ENCODE data around the gene DIP2A.

Gene DIP2A

DNA sequence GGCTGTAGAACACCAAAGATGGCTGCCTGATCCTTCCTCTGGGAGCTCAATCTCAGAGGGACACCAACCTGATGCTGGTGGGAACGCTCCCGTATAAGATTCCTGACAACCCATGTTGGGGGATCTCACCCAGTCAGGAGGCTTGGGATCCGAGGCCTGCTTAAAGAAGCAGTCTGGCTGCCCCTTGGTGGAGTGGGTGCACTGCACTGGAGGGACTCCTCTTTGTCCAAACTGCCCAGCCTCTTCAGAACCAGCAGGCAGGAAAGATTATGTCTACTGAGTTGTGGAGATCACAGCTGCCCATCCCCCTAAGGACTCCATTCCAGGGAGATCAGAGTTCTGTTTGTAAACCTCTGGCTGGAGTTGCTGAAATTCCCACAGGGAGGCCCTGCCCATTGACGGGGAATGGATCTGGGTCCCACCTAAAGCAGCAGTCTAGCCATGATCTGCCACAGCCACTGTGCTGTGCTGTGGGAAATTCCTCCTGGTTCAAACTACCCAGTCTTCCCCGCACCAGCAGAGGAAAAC is 123.2 kb downstream of the DIP2A start:
- Histone ChIP-seq H3K9me2 (replicated peaks; ENCODE audit: insufficient read depth, low read length) (no peaks in the 10 kb centered on the region), H3K79me2 (ENCODE audit: low read length) (no peaks in the 10 kb centered on the region), H3K9me3 (replicated peaks; ENCODE audit: insufficient read depth, low read length) (no peaks in the 10 kb centered on the region), H3K27ac (ENCODE audit: low read length) (no peak overlapping the region), H3K4me2 (ENCODE audit: low read depth, low read length) (no peak overlapping the region), H3K36me3 (replicated peaks; ENCODE audit: insufficient read depth, low read length) (no peaks in the 10 kb centered on the region), H3K4me1 (ENCODE audit: low read length) (no peaks in the 10 kb centered on the region), H3K27me3 (replicated peaks; ENCODE audit: insufficient read depth, low read length) (no peaks in the 10 kb centered on the region), H3K4me3 (ENCODE audit: low read length) (no peak overlapping the region), H2AFZ (ENCODE audit: low read length) (no peak overlapping the region), H3F3A (ENCODE audit: insufficient read depth, low read length) (no peaks in the 10 kb centered on the region), H4K20me1 (ENCODE audit: insufficient read depth, low read length) (no peaks in the 10 kb centered on the region), H3K9ac (ENCODE audit: low read length) (no peak overlapping the region)
- no peak for DNase-seq
- TF ChIP-seq EZH2phosphoT487 (IDR thresholded peaks at IDR 0.05; ENCODE audit: low read length) = no peak
- TF ChIP-seq EZH2 (optimal IDR thresholded peaks at IDR 0.05; ENCODE audit: low read depth, low read length) = no peak
- TF ChIP-seq, protein P1, sequence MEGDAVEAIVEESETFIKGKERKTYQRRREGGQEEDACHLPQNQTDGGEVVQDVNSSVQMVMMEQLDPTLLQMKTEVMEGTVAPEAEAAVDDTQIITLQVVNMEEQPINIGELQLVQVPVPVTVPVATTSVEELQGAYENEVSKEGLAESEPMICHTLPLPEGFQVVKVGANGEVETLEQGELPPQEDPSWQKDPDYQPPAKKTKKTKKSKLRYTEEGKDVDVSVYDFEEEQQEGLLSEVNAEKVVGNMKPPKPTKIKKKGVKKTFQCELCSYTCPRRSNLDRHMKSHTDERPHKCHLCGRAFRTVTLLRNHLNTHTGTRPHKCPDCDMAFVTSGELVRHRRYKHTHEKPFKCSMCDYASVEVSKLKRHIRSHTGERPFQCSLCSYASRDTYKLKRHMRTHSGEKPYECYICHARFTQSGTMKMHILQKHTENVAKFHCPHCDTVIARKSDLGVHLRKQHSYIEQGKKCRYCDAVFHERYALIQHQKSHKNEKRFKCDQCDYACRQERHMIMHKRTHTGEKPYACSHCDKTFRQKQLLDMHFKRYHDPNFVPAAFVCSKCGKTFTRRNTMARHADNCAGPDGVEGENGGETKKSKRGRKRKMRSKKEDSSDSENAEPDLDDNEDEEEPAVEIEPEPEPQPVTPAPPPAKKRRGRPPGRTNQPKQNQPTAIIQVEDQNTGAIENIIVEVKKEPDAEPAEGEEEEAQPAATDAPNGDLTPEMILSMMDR (IDR thresholded peaks at IDR 0.05; ENCODE audit: low read length) = no peak

DNA sequence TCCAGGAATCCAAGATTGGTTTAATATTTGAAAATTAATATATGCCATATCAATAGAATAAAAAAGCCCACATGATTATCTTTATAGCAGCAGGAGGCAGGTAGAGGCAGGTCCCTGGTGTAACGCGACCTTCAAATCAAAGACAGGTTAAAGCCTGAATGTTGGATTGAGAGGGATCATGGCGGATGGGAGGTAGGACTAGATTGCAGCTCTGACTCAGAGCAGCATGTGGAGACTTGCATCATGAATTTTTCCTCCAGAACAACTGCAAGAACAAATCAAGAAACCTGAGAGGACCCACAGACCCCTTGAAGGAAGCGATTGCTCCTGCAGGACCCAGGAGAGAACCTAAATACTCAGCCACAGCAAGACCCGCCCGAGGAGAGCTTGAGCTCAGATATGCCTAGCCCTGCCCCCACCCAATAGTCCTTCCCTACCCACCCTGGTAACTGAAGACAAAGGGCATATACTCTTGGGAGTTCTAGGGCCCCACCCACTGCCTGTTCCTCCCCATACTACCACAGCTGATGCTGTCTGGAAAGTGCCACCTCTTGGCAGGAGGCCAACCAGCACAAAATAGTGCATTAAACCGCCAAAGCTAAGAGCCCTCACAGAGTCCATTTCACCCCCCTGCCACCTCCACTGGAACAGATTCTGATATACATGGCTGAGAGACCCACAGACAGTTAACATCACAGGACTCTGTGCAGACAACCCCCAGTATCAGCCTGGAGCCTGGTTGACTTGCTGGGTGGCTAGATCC is 126.7 kb downstream of the DIP2A start:
- Histone ChIP-seq H3K27ac (ENCODE audit: low read length) (no peak overlapping the region), H3K9me2 (replicated peaks; ENCODE audit: insufficient read depth, low read length) (no peaks in the 10 kb centered on the region), H3K9ac (ENCODE audit: low read length) (no peak overlapping the region), H3K27me3 (replicated peaks; ENCODE audit: insufficient read depth, low read length) (no peaks in the 10 kb centered on the region), H3F3A (ENCODE audit: insufficient read depth, low read length) (no peaks in the 10 kb centered on the region), H3K4me1 (ENCODE audit: low read length) (no peaks in the 10 kb centered on the region), H3K36me3 (replicated peaks; ENCODE audit: insufficient read depth, low read length) (no peaks in the 10 kb centered on the region), H3K79me2 (ENCODE audit: low read length) (no peaks in the 10 kb centered on the region), H3K9me3 (replicated peaks; ENCODE audit: insufficient read depth, low read length) (no peaks in the 10 kb centered on the region), H3K4me3 (ENCODE audit: low read length) (no peak overlapping the region), H4K20me1 (ENCODE audit: insufficient read depth, low read length) (no peaks in the 10 kb centered on the region), H2AFZ (ENCODE audit: low read length) (no peak overlapping the region), H3K4me2 (ENCODE audit: low read depth, low read length) (no peak overlapping the region)
- no peak for TF ChIP-seq EZH2phosphoT487 (IDR thresholded peaks at IDR 0.05; ENCODE audit: low read length)
- TF ChIP-seq, protein P1 (IDR thresholded peaks at IDR 0.05; ENCODE audit: low read length) = no peak
- TF ChIP-seq EZH2 (optimal IDR thresholded peaks at IDR 0.05; ENCODE audit: low read depth, low read length) = no peak
- no peak for DNase-seq

DNA sequence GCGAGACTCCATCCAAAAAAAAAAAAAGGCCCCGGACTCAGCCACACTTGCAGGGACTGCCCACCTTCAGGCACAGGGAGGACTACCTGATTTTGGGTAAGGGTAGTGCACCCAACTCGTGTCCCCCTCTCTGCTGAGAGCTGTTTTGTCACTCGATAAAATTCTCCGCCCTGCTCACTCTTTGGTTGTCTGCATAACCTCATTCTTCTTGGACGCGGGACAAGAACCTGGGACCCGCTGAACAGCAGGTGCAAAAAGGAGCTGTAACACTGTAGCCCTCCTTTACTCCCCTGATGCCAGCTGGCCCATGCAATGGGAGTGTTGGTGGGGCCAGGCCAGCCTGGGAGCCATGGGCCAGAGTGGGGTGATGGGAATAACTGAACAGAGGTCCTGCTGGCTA is 135.6 kb downstream of the DIP2A start:
- Histone ChIP-seq H3K9me3 (replicated peaks; ENCODE audit: insufficient read depth, low read length) (no peaks in the 10 kb centered on the region), H4K20me1 (ENCODE audit: insufficient read depth, low read length) (no peaks in the 10 kb centered on the region), H3K4me1 (ENCODE audit: low read length) (no peaks in the 10 kb centered on the region), H2AFZ (ENCODE audit: low read length) (no peak overlapping the region), H3F3A (ENCODE audit: insufficient read depth, low read length) (no peaks in the 10 kb centered on the region), H3K9me2 (replicated peaks; ENCODE audit: insufficient read depth, low read length) (no peaks in the 10 kb centered on the region), H3K9ac (ENCODE audit: low read length) (no peak overlapping the region), H3K4me3 (ENCODE audit: low read length) (no peak overlapping the region), H3K4me2 (ENCODE audit: low read depth, low read length) (no peak overlapping the region), H3K27me3 (replicated peaks; ENCODE audit: insufficient read depth, low read length) (peaks cover 10% of the 10 kb centered on the region), H3K27ac (ENCODE audit: low read length) (no peak overlapping the region), H3K79me2 (ENCODE audit: low read length) (no peaks in the 10 kb centered on the region), H3K36me3 (replicated peaks; ENCODE audit: insufficient read depth, low read length) (no peaks in the 10 kb centered on the region)
- no peak for DNase-seq
- TF ChIP-seq, protein P1 (IDR thresholded peaks at IDR 0.05; ENCODE audit: low read length) = no peak
- no peak for TF ChIP-seq EZH2 (optimal IDR thresholded peaks at IDR 0.05; ENCODE audit: low read depth, low read length)
- TF ChIP-seq EZH2phosphoT487 (IDR thresholded peaks at IDR 0.05; ENCODE audit: low read length) = no peak

All from MM.1S (cell line).